HG02938 (cell line): ENCODE results near the gene MAP2K4.

Source experiments
- ATAC-seq: cut with Tn5 transposase; IDR thresholded peaks from one replicate; pipeline ENCODE4 v1.9.1; 2021; ENCODE audit warnings: mild to moderate bottlenecking, moderate library complexity; ENCODE audit not compliant: unreplicated experiment

The MAP2K4 gene

DNA sequence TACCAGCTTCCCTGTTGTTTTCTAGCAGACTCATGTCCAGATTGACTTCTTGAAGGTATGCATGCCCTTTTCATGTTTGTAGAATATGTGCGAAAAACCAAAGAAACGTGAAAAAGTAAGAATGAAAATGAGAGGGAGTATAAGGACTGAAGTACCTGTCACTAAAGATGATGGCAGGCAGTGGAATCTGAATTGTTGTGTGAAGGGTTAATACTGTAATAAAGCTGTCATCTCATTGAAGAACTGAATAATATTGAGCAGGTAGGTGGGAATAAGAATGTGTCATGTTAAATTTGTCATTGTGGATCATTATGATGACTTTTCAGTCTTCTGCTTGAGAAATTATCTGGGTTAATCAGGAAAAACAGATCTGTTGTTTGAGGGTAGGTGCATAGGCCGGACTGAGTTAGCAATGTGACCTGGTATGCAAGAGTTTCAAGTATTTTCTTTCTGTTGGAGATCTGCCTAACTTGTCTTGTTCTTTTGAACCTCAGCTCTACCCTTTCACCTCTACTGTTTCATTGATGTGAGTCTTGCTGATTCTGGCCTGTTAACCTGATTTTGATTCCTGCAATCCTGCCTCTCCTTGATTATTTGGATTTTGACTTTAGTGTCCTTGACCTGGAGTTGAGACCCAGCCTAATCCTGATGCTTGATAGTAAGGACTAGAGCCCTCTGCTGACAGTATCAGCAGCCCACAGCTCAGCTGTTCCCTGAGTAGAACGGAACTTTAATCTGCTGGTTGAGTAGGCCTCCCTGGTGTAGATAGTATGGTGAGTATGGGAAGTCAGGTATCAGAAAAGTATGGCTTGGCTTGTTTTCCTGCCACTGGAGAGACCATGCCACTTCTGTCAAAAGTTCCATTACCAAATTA, 64.6 kb downstream of the MAP2K4 start:
- no peak for ATAC-seq

DNA sequence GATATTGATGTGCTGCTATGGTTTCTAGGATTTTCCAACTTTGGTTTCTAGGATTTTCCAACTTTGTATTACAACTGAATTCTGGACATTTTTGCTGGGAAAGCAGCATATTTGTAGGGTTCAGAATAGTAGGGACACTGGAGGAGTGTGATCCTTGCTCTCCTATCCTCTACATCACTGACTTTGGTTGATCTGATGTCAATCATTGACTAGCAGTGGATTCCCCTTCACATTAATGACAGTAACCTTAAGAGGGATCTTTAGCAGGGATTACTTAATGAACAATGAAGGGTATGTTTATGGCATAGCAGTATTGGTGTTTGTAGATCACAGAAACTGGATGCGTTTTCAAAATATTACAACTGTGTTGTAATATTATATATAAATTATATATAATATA, 67.4 kb downstream of the MAP2K4 start:
- no peak for ATAC-seq

DNA sequence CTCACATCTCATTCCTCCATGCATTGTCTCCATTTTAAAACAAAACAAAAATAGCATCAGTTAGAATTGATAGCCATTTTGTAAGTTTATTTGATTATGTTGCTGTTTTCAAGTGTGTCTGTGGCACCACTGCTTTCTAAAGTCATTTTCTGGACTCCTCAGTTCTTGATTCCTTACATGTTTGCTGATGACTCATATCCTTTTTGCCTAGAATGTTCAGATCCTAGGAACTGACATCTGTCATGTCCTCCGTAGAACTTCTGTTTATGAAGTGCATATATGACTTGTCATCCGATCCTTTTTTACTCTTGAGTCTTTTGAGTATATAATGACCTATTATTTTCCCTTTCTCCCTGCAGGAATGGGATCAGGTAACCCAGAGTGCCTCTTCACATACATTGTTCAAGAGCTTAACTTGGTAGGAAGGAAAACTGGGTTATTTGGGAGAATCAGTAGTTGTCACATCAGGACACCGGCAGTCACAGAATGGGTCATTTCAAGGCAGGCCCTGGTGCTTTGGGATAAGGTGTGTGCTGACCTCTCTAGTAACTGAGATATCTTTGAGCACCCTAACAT, 69.2 kb downstream of the MAP2K4 start:
- ATAC-seq = no peak

- ATAC-seq = no peak
Measured at GRCh38 chr17:12094336-12094735, 73.7 kb downstream of the MAP2K4 start.

DNA sequence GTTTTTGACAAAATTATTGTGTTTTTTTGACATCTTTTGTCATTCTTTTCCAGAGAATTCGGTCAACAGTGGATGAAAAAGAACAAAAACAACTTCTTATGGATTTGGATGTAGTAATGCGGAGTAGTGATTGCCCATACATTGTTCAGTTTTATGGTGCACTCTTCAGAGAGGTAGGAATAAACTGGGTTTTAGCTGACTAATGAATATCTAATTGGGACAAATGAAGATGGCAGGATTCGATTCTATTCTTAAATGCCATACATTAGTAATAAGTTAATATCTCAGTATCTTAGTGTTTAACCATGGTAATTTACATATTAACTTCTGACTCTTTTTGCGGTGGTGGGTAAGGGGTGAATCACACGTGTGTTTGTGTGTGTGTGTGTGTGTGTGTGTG, 74.8 kb downstream of the MAP2K4 start:
- no peak for ATAC-seq

DNA sequence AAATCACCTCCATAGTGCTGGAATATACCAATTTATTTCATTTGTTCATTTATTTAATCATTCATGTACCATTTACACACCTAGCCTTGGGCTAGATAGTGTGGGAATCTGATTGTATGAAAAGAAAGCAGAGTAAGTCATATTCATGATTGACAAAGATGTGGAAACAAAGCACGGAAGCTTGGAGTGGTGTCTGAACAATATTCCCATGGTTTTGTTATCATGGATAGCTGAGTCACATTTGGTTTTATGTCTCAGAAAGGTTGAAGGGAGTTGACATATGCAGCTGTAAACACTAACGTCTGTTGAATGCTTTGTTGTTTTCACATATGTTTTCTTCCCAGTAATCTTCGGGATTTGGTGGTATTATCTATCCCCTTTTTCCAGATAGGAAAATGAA, 76.6 kb downstream of the MAP2K4 start:
- no peak for ATAC-seq

- peak; percentile 96 for ATAC-seq
Measured at GRCh38 chr17:12098568-12098967, 77.9 kb downstream of the MAP2K4 start.

- ATAC-seq = no peak
Measured at GRCh38 chr17:12099412-12099811, 78.7 kb downstream of the MAP2K4 start.

- ATAC-seq = no peak
Measured at GRCh38 chr17:12104831-12105230, 84.2 kb downstream of the MAP2K4 start.

GRCh38 chr17:12107905-12108304, 87.2 kb downstream of the MAP2K4 start:
- ATAC-seq = no peak

GRCh38 chr17:12110906-12111305, 90.2 kb downstream of the MAP2K4 start:
- ATAC-seq = no peak

- no peak for ATAC-seq
Measured at GRCh38 chr17:12113156-12113555, 92.5 kb downstream of the MAP2K4 start.

- ATAC-seq = no peak
Measured at GRCh38 chr17:12114686-12115418, 94.2 kb downstream of the MAP2K4 start.

DNA sequence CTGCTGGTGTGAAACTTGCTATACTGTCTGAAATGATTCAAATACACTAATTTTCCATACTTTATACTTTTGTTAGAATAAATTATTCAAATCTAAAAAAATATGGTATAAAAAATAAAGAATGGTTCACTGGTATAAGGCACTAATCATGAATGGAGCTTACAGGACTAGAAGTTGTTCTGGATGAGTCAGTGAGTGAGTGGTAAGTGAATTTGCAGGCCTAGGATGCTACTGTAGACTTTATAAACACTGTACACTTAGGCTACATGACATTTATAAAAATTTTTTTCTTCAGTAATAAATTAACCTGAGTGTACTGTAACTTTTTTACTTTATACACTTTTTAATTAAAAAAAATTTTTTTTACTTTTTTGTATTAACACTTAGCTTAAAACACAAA, 95.5 kb downstream of the MAP2K4 start:
- ATAC-seq = no peak

GRCh38 chr17:12118617-12119016, 97.9 kb downstream of the MAP2K4 start:
- no peak for ATAC-seq

GRCh38 chr17:12122075-12122474, 101.4 kb downstream of the MAP2K4 start:
- ATAC-seq = no peak

DNA sequence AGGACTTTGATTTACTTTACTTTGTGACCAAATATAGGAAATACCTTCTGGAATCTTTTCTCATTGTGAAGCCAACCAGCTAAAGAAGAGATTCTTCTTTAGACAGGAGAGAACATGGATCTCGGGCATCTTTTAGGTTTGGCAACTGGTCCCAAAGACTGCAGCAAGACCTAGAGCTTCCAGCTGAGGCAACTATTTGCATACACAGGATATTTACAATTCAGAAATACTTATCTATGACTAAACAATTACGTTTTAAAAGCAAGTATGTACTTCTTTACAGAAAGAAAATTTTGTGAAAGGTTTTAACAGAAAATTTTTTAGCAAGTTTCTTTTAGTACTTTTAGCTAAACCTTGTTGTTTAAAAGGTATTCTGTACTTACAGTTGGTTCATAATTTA, 106.5 kb downstream of the MAP2K4 start:
- no peak for ATAC-seq

GRCh38 chr17:12127667-12128066, 107.0 kb downstream of the MAP2K4 start:
- no peak for ATAC-seq

DNA sequence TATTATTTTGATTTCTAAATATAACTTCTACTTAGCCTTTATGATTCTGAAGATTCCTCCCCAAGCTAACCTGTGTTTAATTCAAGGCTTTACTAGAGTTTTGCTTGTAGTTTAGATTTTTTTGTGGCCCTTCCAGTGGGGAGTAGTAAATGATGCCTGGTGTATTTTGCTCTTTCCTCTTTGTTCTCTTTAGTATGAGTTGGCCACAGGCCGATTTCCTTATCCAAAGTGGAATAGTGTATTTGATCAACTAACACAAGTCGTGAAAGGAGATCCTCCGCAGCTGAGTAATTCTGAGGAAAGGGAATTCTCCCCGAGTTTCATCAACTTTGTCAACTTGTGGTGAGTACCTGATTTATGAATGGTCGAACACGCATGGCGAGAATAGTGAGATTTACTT, 108.3 kb downstream of the MAP2K4 start:
- no peak for ATAC-seq

- ATAC-seq = no peak
Measured at GRCh38 chr17:12133183-12133582, 112.5 kb downstream of the MAP2K4 start.

GRCh38 chr17:12134101-12134500, 113.4 kb downstream of the MAP2K4 start:
- no peak for ATAC-seq

GRCh38 chr17:12134587-12134986, 113.9 kb downstream of the MAP2K4 start:
- no peak for ATAC-seq
